Fibroblast of skin of right biceps (primary cell): Measurements from ENCODE around the gene TENM3.
"Not testable (repeated sequence)": the region's sequence is repeated elsewhere in the genome, so short reads cannot be mapped to it uniquely, and the experiment has no call there.

Experiments
- DNase-seq: peaks from one replicate; pipeline ENCODE4 v3.0.0-alpha.2; 2013

Gene TENM3

GRCh38 chr4:182228991-182229577 is 14.1 kb upstream of the TENM3 start:
- no peak for DNase-seq

GRCh38 chr4:182230256-182230655 is 12.9 kb upstream of the TENM3 start:
- DNase-seq, result no peak

GRCh38 chr4:182231080-182231479 is 12.1 kb upstream of the TENM3 start:
- DNase-seq, result peak; percentile 88

- DNase-seq, result no peak
These were observed 11.7 kb upstream of the TENM3 start for GRCh38 chr4:182231496-182231895.

GRCh38 chr4:182233310-182234090 is 9.7 kb upstream of the TENM3 start:
- no peak for DNase-seq

GRCh38 chr4:182235021-182235795 is 8.0 kb upstream of the TENM3 start:
- no peak for DNase-seq

- DNase-seq, result no peak
These were observed 7.0 kb upstream of the TENM3 start for GRCh38 chr4:182236186-182236585.

GRCh38 chr4:182237010-182237409 is 6.2 kb upstream of the TENM3 start:
- not testable (repeated sequence) for DNase-seq

- peak; percentile 23 for DNase-seq
These were observed 4.8 kb upstream of the TENM3 start for GRCh38 chr4:182238355-182238931.

- peak; percentile 98 for DNase-seq
These were observed 2.8 kb upstream of the TENM3 start for GRCh38 chr4:182240161-182241130.

- not testable (repeated sequence) for DNase-seq
These were observed 942 bp upstream of the TENM3 start for GRCh38 chr4:182242260-182242659.

GRCh38 chr4:182242787-182243186 is 415 bp upstream of the TENM3 start:
- peak; percentile 79 for DNase-seq

GRCh38 chr4:182245041-182245440 is 1.8 kb downstream of the TENM3 start:
- DNase-seq, result no peak

- DNase-seq, result peak; percentile 71
These were observed 2.5 kb downstream of the TENM3 start for GRCh38 chr4:182245541-182246215.

- peak; percentile 54 for DNase-seq
These were observed 3.4 kb downstream of the TENM3 start for GRCh38 chr4:182246401-182247205.

- no peak for DNase-seq
These were observed 5.1 kb downstream of the TENM3 start for GRCh38 chr4:182248295-182248694.

GRCh38 chr4:182250446-182250845 is 7.2 kb downstream of the TENM3 start:
- no peak for DNase-seq

- DNase-seq, result no peak
These were observed 7.9 kb downstream of the TENM3 start for GRCh38 chr4:182251116-182251515.

- DNase-seq, result no peak
These were observed 9.0 kb downstream of the TENM3 start for GRCh38 chr4:182252220-182252619.

GRCh38 chr4:182254026-182254780 is 11.0 kb downstream of the TENM3 start:
- DNase-seq, result no peak
